Measurements from ENCODE around the gene RCBTB2.

Gene RCBTB2

GRCh38 chr13:48531416-48532255 lies 1.2 kb downstream of the RCBTB2 start:
- no peak for DNase-seq (ENCODE audit: low spot score)

- no peak for DNase-seq (ENCODE audit: low spot score)
Observed at GRCh38 chr13:48530833-48531232, 2.0 kb downstream of the RCBTB2 start.

GRCh38 chr13:48528720-48529119 lies 4.2 kb downstream of the RCBTB2 start:
- no peak for DNase-seq (ENCODE audit: low spot score)

GRCh38 chr13:48527955-48528354 lies 4.9 kb downstream of the RCBTB2 start:
- DNase-seq (ENCODE audit: low spot score) = no peak

DNA sequence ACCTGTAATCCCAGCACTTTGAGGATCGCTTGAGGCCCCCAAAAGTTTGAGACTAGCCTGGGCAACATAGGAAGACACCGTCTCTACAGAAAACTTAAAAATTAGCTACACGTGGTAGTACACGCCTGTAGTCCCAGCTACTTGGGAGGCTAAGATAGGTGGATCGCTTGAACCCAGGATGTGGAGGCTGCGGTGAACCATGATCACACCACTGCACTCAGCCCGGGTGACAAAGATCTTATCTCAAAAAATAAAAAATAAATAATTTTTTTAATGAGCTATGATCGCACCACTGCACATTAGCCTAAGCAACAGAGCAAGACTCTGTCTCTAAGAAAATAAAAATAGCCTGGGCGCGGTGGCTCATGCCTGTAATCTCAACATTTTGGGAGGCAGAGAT lies 6.6 kb downstream of the RCBTB2 start:
- no peak for DNase-seq (ENCODE audit: low spot score)

- DNase-seq (ENCODE audit: low spot score) = no peak
Observed at GRCh38 chr13:48518083-48518482, 14.8 kb downstream of the RCBTB2 start.

GRCh38 chr13:48515732-48516131 lies 17.1 kb downstream of the RCBTB2 start:
- DNase-seq (ENCODE audit: low spot score) = no peak

DNA sequence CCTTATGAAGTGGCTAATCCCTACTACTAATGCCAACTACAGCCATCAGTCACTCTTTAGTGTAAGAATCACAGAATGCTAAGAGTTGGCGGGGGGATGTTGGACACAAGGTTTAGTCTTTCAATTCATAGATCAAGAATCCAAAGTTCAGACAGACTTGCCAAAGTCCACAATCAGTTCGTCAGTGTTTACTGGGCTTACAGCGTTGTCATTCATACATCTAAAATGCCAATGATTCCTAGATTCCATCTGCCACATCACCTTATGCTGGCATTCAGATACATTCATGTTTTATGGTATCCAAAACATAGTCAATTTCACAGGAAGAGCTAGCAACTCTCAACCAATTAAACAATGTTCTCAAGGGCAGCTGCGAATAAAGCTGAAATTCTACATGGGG lies 18.1 kb downstream of the RCBTB2 start:
- DNase-seq (ENCODE audit: low spot score) = no peak

GRCh38 chr13:48511621-48512230 lies 21.2 kb downstream of the RCBTB2 start:
- no peak for DNase-seq (ENCODE audit: low spot score)

- DNase-seq (ENCODE audit: low spot score) = no peak
Observed at GRCh38 chr13:48510698-48511097, 22.2 kb downstream of the RCBTB2 start.

DNA sequence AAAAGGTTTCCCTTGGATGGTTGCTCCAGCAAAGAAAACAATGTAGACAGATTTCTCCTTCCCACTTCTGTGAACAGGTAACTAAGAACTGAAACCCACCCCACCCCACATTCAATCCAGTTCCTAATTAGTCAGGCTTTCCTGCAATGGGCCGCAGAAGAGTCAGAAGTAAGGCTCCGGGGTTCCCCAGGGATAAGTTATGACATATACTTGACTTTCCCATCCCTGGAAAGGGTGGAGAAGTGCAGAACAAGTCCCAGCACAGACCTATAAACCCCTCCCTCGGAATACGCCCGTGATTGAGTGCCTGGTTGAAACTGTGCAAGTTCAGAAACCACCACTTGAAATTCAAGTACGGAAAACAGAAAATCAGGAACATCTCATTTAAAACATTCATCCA lies 24.9 kb downstream of the RCBTB2 start:
- no peak for DNase-seq (ENCODE audit: low spot score)

- no peak for DNase-seq (ENCODE audit: low spot score)
Observed at GRCh38 chr13:48507021-48507420, 25.9 kb downstream of the RCBTB2 start.

DNA sequence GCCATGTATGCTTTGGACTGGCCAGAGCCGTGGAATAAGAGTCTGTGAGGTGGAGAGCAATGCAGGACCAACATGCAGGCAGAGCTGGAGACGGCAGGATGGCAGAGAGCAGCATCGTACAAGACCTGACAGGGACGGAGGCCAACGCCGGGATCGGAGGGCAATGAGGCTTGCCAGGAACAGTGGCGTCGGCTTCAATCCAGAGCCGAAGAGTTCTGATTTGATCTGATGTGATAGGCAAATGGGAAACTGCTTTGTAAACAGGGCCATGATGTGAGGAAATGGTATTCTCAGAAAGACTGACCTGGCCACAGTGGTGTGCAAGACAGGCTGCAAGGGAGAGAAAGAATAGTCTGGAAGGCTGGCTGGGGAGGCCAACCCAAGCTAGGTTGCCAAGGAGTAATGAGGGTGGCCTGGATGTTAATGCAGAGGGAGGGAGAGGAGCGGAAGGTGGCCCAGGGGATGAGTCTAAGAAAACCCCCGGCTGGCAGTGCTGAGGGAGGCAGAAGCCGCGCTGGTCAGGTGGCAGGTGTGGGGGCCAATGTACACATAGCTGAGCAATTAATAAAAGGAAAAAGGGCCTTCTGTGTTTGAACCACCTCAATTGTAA lies 26.7 kb downstream of the RCBTB2 start:
- peak; percentile 2 for DNase-seq (ENCODE audit: low spot score)

DNA sequence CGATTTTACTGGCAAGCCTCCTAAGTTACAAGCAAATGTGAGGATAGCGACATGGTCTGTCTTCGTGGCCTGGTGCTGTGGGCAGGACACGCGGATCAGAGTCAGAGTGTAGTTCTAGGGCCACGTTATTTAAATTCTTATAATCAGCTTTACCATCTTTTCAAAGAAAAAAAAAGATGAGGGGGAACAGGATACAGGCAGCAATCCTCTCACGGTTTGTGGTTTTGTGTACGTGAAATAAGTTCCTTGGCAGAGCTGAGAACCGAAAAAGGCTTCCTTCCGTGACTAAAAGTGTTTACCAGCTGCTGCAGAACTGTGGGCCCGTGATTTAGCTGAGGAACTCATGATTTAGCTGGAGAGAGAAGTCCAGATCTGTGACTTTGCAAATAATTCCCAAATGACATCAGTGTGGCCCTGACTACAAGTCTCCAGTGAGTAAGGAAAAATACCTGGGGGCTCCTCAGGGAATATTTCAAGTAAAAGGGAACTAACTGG lies 27.2 kb downstream of the RCBTB2 start:
- peak; percentile 62 for DNase-seq (ENCODE audit: low spot score)

- no peak for DNase-seq (ENCODE audit: low spot score)
Observed at GRCh38 chr13:48505012-48505411, 27.9 kb downstream of the RCBTB2 start.

- DNase-seq (ENCODE audit: low spot score) = no peak
Observed at GRCh38 chr13:48504606-48505005, 28.3 kb downstream of the RCBTB2 start.

GRCh38 chr13:48502601-48503319 lies 30.1 kb downstream of the RCBTB2 start:
- DNase-seq (ENCODE audit: low spot score) = no peak

DNA sequence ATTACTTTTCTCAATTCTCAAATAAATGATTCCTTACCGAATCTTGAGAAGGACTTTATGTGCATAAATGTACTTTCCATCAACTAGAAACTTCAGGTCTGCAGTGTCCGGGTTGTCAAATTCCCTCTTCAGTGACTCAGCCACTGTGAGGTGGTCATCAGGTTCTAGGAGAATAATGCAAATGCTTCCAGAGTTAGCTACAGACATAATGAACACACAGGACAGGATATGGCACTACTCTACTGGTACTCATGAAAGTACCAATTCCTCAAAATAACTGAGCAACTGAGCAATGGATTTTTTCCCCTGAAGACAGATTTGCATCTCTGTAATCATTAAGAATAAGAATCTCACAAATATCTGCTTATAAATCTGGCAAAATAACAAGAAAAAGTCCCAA lies 31.2 kb downstream of the RCBTB2 start:
- DNase-seq (ENCODE audit: low spot score) = no peak

GRCh38 chr13:48500652-48501197 lies 32.2 kb downstream of the RCBTB2 start:
- peak; percentile 80 for DNase-seq (ENCODE audit: low spot score)

DNA sequence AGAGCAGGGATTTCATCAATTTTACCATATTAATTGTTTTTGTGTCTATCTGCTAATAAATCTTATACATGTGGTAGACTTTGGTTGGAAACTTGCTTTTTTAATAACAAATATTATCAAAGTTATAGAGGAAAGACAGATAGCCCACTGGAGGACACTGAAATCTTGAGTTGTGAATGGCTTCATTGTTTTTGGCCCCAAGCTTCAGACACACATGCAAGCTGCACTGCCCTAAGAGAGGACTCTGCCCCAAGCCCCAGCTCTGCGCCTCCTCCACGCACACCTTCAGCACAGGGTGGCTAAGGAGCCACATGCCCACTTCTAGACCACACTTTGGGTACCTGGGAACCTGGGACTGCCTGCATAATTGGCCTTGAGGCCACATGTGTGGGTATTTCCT lies 35.2 kb downstream of the RCBTB2 start:
- no peak for DNase-seq (ENCODE audit: low spot score)

DNA sequence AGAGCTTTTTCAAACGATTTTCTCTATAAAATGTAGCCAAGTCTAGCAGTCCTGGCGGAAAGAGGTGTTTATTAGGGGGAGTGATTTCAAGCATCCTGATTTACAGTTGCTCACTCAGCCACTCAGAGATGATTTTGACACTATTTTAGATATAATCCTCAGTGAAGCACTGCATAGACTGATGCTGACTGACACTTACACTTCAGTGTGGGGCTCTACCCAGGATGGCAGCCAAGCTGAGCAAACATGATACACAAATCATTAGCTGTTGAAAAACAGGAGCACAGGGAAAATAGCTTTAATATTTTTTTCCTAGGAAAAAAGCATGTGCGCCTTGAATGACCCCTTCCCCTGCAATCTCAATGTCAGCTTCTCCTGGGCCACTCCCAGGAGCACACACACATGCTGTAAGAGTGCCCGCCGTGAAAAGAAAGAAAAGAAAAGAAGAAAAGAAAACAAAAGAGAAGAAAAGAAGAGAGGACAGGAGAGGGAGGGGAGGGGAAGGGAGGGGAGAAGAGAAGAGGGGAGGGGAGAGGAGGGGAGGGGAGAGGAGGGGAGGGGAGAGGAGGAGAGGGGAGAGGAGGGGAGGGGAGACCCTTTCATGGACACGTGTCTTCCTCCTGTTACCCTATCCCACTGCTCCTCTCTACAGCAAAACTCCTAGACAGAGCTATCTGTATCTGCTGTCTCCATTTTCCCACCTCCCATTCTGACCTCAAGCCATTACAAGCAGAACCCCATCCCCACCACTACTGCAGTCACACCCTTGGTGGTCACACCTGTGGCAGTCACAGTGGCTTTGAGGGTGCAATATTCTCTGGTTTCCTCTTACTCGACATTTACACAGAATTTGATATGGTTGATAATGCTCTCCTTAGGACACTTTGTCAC lies 36.4 kb downstream of the RCBTB2 start:
- no peak for DNase-seq (ENCODE audit: low spot score)
